ENCODE data around the gene CCHCR1. TPM values are rescaled to one million over a fixed set of nuclear protein-coding genes. Genes with fewer than 3 reads are reported as not detected.

Gene CCHCR1
- total and polyA plus RNA-seq, 2 experiments from 2014 or later = 19.8 to 46.7 TPM

DNA sequence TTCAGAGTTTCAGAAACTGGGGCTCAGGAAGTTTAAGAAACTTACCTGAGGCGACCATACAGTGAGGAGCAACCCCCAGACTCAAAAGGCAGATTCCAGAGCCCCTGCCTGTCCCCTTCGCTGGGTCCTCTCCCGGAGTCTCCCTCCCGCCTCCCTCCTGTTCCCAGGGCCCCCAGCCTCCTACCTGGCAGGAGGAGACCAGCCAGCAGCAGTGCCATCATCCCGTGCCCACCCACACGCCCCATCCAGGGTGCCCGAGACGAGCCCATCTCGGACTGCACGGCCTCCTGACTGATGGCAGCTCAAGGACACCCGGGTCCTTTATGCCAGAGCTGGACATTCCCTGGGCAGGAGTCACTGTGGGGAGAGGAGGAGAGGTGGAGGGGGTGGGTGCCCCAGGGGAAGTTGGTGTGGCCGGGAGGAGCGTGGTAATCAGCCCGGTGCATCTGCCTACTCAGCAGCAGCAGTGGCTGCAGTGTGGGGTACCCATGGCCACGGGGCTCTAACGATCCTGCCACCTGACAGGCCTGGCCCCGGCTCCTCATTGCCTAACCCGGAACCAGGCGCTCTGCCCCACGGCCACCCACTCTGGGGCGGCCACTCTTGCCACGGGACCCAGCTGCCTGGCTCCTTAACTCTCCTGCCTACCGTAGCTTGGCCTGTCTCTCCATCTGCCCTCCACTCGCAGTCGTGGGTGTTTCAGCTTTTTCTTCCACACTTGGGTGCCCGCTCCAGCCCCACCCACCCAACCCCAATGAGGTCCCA is 37.3 kb downstream of the CCHCR1 start, which contains the start of gene CDSN (continued):
- TF ChIP-seq, protein P1, sequence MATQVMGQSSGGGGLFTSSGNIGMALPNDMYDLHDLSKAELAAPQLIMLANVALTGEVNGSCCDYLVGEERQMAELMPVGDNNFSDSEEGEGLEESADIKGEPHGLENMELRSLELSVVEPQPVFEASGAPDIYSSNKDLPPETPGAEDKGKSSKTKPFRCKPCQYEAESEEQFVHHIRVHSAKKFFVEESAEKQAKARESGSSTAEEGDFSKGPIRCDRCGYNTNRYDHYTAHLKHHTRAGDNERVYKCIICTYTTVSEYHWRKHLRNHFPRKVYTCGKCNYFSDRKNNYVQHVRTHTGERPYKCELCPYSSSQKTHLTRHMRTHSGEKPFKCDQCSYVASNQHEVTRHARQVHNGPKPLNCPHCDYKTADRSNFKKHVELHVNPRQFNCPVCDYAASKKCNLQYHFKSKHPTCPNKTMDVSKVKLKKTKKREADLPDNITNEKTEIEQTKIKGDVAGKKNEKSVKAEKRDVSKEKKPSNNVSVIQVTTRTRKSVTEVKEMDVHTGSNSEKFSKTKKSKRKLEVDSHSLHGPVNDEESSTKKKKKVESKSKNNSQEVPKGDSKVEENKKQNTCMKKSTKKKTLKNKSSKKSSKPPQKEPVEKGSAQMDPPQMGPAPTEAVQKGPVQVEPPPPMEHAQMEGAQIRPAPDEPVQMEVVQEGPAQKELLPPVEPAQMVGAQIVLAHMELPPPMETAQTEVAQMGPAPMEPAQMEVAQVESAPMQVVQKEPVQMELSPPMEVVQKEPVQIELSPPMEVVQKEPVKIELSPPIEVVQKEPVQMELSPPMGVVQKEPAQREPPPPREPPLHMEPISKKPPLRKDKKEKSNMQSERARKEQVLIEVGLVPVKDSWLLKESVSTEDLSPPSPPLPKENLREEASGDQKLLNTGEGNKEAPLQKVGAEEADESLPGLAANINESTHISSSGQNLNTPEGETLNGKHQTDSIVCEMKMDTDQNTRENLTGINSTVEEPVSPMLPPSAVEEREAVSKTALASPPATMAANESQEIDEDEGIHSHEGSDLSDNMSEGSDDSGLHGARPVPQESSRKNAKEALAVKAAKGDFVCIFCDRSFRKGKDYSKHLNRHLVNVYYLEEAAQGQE (IDR thresholded peaks at IDR 0.05; ENCODE audit: unreplicated experiment) = no peak
- TF ChIP-seq CREB1 (CRISPR knock-in tag; IDR thresholded peaks at IDR 0.05; ENCODE audit: low read depth) (no peak), STAT1 (IDR thresholded peaks at IDR 0.05; ENCODE audit: unreplicated experiment) (no peak), EZH2 (IDR thresholded peaks at IDR 0.05; ENCODE audit: low read depth, unreplicated experiment) (no peak)

- Histone ChIP-seq H3F3A (replicated peaks; ENCODE audit: low read depth) (no peaks in the 10 kb centered on the region), H4K20me1 (replicated peaks; ENCODE audit: insufficient read depth) (no peaks in the 10 kb centered on the region), H3K36me3 (ENCODE audit: insufficient read depth) (no peaks in the 10 kb centered on the region), H3K27ac (ENCODE audit: low read depth) (no peak overlapping the region), H3K9me2 (ENCODE audit: insufficient read depth) (peaks cover 7% of the 10 kb centered on the region; the same call in 1 of the 2 replicates), H3K4me1 (ENCODE audit: insufficient read depth) (peaks cover 6% of the 10 kb centered on the region; the same call in 1 of the 2 replicates), H3K79me2 (replicated peaks; ENCODE audit: insufficient read depth) (no peaks in the 10 kb centered on the region), H2AFZ (no peak overlapping the region), H3K4me3 (no peak overlapping the region), H3K4me2 (no peak overlapping the region), H3K27me3 (ENCODE audit: insufficient read depth) (no peaks in the 10 kb centered on the region)
- TF ChIP-seq, protein P1 (IDR thresholded peaks at IDR 0.05; ENCODE audit: unreplicated experiment) = no peak
- TF ChIP-seq POLR2AphosphoS5 (IDR thresholded peaks at IDR 0.05; ENCODE audit: low read depth) (no peak), NANOG (IDR thresholded peaks at IDR 0.05; ENCODE audit: borderline replicate concordance) (no peak), CREB1 (CRISPR knock-in tag; IDR thresholded peaks at IDR 0.05; ENCODE audit: low read depth) (no peak), STAT1 (IDR thresholded peaks at IDR 0.05; ENCODE audit: unreplicated experiment) (no peak)
- Mint-ChIP-seq H3K36me3 (ENCODE audit: low read depth) (no peaks in the 10 kb centered on the region; the same call in 2 of the 3 replicates), H3K9me3 (no peaks in the 10 kb centered on the region; the same call in 2 of the 3 replicates), H3K4me3 (no peak overlapping the region), H3K27ac (no peak overlapping the region), H3K4me1 (peaks cover 19% of the 10 kb centered on the region), H3K27me3 (ENCODE audit: insufficient read depth, low read depth, poor library complexity) (peaks cover 10% of the 10 kb centered on the region)
- no peak for DNase-seq (ENCODE audit: low spot score)
- ATAC-seq = no peak
Measured at GRCh38 chr6:31118178-31118577, 39.4 kb downstream of the CCHCR1 start.
